PC-3 (cell line): ENCODE data around the gene YBX2.

Experiments
- EZH2 ChIP-seq: fragments of 300-600 bp; sonication (generic); IDR thresholded peaks from one replicate; pipeline ENCODE4 v1.6.1; 2017; ENCODE audit warnings: antibody characterized with exemption, mild to moderate bottlenecking, low read length; ENCODE audit not compliant: unreplicated experiment
- TF ChIP-seq, protein P1 (sequence below): fragments of 300-600 bp; sonication (generic); conservative IDR thresholded peaks from 2 replicates; pipeline ENCODE4 v1.5.1; 2017; ENCODE audit warnings: antibody characterized with exemption, low read depth, mild to moderate bottlenecking, low read length

DNA sequence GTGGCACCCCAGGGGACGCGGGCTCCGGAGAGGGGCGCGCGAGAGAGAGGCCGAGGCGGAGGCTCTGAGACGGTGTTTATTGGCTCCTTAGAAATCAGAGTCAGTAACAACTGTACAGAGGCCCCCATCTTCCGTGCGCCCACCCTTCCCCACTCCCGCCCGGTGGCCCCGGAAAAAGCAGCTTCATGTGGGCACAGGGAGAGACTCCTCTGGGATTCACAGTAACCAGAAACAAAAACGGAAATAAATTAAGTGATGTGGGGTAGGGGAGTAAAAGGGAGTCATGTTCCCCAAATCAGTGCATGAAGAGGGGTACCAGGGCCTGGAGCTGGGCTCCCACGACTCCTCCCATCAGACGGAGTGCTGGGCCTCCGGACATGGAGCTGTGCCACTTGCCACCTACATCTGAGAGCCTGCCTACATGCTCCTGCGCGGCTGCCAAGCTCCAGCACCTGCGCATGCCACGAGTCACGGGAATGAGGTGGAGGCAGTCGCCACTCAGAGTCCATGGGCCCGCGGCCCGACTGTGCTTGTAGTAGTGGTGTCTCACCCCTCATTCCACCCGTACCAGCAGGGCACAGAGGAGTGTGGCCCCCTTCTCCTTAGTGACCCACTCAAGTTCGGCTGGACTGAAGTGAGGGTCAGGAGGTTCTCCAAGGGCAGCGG lies 21.3 kb upstream of the YBX2 start:
- TF ChIP-seq, protein P1, sequence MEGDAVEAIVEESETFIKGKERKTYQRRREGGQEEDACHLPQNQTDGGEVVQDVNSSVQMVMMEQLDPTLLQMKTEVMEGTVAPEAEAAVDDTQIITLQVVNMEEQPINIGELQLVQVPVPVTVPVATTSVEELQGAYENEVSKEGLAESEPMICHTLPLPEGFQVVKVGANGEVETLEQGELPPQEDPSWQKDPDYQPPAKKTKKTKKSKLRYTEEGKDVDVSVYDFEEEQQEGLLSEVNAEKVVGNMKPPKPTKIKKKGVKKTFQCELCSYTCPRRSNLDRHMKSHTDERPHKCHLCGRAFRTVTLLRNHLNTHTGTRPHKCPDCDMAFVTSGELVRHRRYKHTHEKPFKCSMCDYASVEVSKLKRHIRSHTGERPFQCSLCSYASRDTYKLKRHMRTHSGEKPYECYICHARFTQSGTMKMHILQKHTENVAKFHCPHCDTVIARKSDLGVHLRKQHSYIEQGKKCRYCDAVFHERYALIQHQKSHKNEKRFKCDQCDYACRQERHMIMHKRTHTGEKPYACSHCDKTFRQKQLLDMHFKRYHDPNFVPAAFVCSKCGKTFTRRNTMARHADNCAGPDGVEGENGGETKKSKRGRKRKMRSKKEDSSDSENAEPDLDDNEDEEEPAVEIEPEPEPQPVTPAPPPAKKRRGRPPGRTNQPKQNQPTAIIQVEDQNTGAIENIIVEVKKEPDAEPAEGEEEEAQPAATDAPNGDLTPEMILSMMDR = no peak
- TF ChIP-seq EZH2 = no peak
